Mucosa of rectum (tissue), 2 donors: Measurements from ENCODE around the gene TMEM125.

Experiments
- H3K27ac ChIP-seq, 2 donors: one replicate each; pipeline ENCODE4 v1.7.0; 2013; ENCODE audit warnings: inconsistent platforms in 2 of 2, low read depth in 2 of 2, low read length in 2 of 2
- H3K27me3 ChIP-seq, 2 donors: one replicate each; pipeline ENCODE4 v1.7.0; 2013; ENCODE audit warnings: low read length in 2 of 2; ENCODE audit not compliant: control insufficient read depth in 2 of 2, insufficient read depth in 2 of 2
- H3K36me3 ChIP-seq, 2 donors: one replicate each; pipeline ENCODE4 v1.7.0; 2013; ENCODE audit warnings: low read length in 2 of 2; ENCODE audit not compliant: control insufficient read depth in 2 of 2, insufficient read depth in 2 of 2
- H3K4me1 ChIP-seq, 2 donors: one replicate each; pipeline ENCODE4 v1.7.0; 2013; ENCODE audit warnings: low read length in 2 of 2, mild to moderate bottlenecking in 1 of 2; ENCODE audit not compliant: control insufficient read depth in 2 of 2, insufficient read depth in 2 of 2
- H3K4me3 ChIP-seq, 2 donors: one replicate each; pipeline ENCODE4 v1.7.0; 2013; ENCODE audit warnings: low read length in 2 of 2
- H3K9ac ChIP-seq, 2 donors: one replicate each; pipeline ENCODE4 v1.7.0; 2013; ENCODE audit warnings: low read length in 2 of 2, low read depth in 1 of 2, mild to moderate bottlenecking in 1 of 2
- H3K9me3 ChIP-seq, 2 donors: one replicate each; pipeline ENCODE4 v1.7.0; 2013; ENCODE audit warnings: low read length in 2 of 2; ENCODE audit not compliant: control insufficient read depth in 2 of 2
- donor health status: healthy.
- donor health status: Normal muscosa, but diverticular disease.

TMEM125 gene

GRCh38 chr1:43269627-43270375 lies at the start of gene TMEM125:
TMEM125 (plus strand) TSS chr1:43269983; CDS start chr1:43272723, 2,740 bp downstream.
- Histone ChIP-seq H3K4me1 (peaks cover 16 to 28% of the 10 kb centered on the region in 2 donors), H3K9me3 (no peaks in the 10 kb centered on the region), H3K36me3 (no peaks in the 10 kb centered on the region), H3K9ac (peak within 1 kb of the TSS; percentile 72 to 73), H3K27ac (peak within 1 kb of the TSS; percentile 93), H3K4me3 (peak within 1 kb of the TSS; percentile 65 to 72), H3K27me3 (peaks cover 0 to 2% of the 10 kb centered on the region in 2 donors)

DNA sequence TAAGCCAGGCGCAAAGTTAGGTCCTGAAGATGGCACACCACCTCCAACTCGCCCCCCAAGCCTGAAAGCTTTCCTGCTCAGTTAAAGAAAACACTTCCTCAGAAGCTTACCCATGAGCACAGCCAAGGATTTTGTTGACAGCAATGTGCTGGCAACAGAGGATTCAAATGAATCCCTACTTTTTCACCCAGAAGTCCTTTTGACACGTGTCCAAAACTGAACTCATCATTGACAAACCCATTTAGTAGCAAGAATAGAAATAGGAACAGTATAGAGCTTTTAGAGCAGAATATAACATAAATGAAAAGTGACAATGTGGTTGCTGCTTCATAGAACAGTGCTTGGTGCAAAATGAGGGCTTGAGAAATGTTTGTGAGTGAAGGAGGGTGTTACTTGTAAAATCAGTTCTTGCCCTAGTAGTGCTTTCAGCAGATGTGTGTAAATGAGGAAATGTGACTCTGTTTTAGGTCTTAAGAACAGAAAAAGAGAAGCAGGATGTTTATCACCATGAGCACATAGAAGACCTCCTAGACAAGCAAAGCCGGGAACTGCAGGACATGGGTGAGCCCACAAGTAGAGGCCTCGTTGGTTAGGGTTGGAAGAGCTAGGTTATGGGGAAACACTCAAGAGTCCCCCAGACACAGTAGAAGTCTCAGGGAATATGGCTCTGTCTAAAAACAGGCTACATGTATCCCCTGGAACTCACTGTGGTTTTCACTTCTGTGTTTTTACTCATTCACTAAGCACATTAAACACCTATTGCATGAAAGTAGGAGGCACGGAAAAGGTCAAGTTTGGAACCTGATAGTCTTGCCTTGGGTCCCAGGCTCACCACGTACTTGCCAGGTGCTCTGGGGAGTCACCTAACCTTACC lies 48.6 kb upstream of the TMEM125 start:
- Histone ChIP-seq H3K9ac (peak overlapping the region in 1 of 2 donors; percentile 26), H3K36me3 (no peaks in the 10 kb centered on the region), H3K4me3 (no peak overlapping the region), H3K9me3 (no peaks in the 10 kb centered on the region), H3K27ac (peak overlapping the region in 1 of 2 donors; percentile 50), H3K27me3 (no peaks in the 10 kb centered on the region), H3K4me1 (no peaks in the 10 kb centered on the region)

GRCh38 chr1:43221797-43222196 lies 48.0 kb upstream of the TMEM125 start:
- peak overlapping the region in 1 of 2 donors; percentile 50 for H3K27ac ChIP-seq
- H3K9me3 ChIP-seq = no peaks in the 10 kb centered on the region
- H3K4me3 ChIP-seq = no peak overlapping the region
- H3K27me3 ChIP-seq = no peaks in the 10 kb centered on the region
- no peaks in the 10 kb centered on the region for H3K36me3 ChIP-seq
- peak overlapping the region in 1 of 2 donors; percentile 26 for H3K9ac ChIP-seq
- H3K4me1 ChIP-seq = no peaks in the 10 kb centered on the region

GRCh38 chr1:43222879-43223278 lies 46.9 kb upstream of the TMEM125 start:
- Histone ChIP-seq H3K9ac (no peak overlapping the region), H3K4me3 (no peak overlapping the region), H3K36me3 (no peaks in the 10 kb centered on the region), H3K4me1 (no peaks in the 10 kb centered on the region), H3K27ac (no peak overlapping the region), H3K9me3 (no peaks in the 10 kb centered on the region), H3K27me3 (no peaks in the 10 kb centered on the region)

GRCh38 chr1:43225168-43225567 lies 44.6 kb upstream of the TMEM125 start:
- Histone ChIP-seq H3K9me3 (no peaks in the 10 kb centered on the region), H3K4me3 (no peak overlapping the region), H3K27me3 (no peaks in the 10 kb centered on the region), H3K9ac (no peak overlapping the region), H3K27ac (no peak overlapping the region), H3K36me3 (no peaks in the 10 kb centered on the region), H3K4me1 (no peaks in the 10 kb centered on the region)

DNA sequence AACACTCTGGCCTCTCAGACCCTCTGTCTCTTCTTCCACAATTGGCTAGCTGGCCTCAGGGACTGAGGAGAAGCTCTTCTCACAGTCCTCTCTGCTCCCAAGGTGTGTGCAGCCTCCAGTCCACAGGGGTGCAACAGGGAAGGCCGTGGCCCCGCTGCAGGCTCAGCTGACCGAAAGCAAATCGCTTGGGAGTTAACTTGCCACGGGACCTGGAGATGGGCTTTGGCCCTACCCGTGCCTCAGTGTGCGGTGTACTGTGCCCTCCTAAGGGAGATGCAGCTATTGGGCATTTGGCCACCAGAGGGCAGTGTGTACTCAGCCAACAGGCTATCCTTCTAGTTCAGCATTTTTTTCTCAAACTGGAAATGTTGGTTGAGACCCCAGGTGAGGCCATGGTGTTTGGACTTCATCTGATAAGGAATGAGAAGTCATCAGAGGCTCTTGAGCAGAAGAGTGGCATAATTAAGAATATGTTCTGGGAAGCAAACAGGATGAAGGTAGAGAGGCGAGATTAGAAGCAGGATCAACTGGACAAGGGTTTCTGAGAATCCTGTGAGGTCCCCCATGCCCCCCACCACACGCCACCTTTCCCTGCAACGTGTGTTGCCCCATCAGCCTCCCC lies 42.5 kb upstream of the TMEM125 start:
- Histone ChIP-seq H3K27me3 (no peaks in the 10 kb centered on the region), H3K4me1 (peaks cover 0 to 3% of the 10 kb centered on the region in 2 donors), H3K9ac (no peak overlapping the region), H3K27ac (no peak overlapping the region), H3K9me3 (no peaks in the 10 kb centered on the region), H3K36me3 (no peaks in the 10 kb centered on the region), H3K4me3 (no peak overlapping the region)

- Histone ChIP-seq H3K9ac (no peak overlapping the region), H3K27ac (no peak overlapping the region), H3K4me3 (no peak overlapping the region)
Measured at GRCh38 chr1:43229826-43230780, 39.7 kb upstream of the TMEM125 start.

DNA sequence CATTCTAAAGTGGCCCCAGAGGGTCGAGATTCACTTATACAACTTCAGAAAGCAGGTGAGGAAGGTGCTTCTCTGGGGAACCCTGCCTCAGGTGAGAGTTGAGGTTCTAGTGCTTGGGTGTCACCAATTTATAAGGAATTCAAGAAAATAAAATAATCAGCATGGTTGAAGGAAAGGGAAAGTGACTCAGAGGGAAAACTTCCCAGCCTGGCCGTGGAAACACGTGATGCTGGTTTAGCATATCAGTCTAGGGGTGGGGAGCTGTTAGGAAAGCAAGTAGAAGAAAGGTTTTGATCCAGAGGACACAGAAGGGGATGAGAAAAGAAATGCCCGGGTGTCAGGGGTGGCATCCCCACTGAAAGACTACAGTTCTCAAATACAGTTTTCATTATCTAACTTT lies 37.7 kb upstream of the TMEM125 start:
- Histone ChIP-seq H3K27ac (no peak overlapping the region), H3K9ac (no peak overlapping the region), H3K9me3 (no peaks in the 10 kb centered on the region), H3K4me1 (peaks cover 6 to 10% of the 10 kb centered on the region in 2 donors), H3K36me3 (no peaks in the 10 kb centered on the region), H3K4me3 (no peak overlapping the region), H3K27me3 (no peaks in the 10 kb centered on the region)

More at GRCh38 chr1:43229826-43230780, 39.7 kb upstream of the TMEM125 start:
- peaks cover 0 to 3% of the 10 kb centered on the region in 2 donors for H3K4me1 ChIP-seq
- H3K9me3 ChIP-seq = no peaks in the 10 kb centered on the region
- H3K36me3 ChIP-seq = no peaks in the 10 kb centered on the region
- no peaks in the 10 kb centered on the region for H3K27me3 ChIP-seq

DNA sequence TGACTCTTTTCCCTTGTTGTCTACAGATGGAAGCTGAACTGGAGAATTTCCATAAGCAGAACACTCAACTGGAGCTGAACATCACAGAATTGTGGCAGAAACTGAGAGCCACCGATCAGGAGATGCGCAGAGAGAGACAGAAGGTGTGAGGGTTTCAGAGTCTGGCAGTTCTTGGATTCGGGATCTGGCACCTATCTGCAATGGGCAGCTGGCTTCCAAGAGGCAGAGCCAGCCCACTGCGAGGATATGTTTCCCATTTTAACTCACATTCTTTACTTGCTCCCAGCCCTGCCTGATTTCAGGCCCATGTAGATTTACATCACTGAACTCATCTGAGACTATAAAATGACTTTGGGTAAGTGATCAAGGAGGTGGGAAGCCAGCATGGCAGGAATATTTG lies 37.3 kb upstream of the TMEM125 start:
- H3K36me3 ChIP-seq = no peaks in the 10 kb centered on the region
- peaks cover 6 to 10% of the 10 kb centered on the region in 2 donors for H3K4me1 ChIP-seq
- H3K27me3 ChIP-seq = no peaks in the 10 kb centered on the region
- H3K9me3 ChIP-seq = no peaks in the 10 kb centered on the region
- no peak overlapping the region for H3K9ac ChIP-seq
- H3K4me3 ChIP-seq = no peak overlapping the region
- no peak overlapping the region for H3K27ac ChIP-seq
